ENCODE results near the gene RNF121.
"Not testable (repeated sequence)": the region's sequence is repeated elsewhere in the genome, so short reads cannot be mapped to it uniquely, and the experiment has no call there.

Gene RNF121

GRCh38 chr11:71928737-71929443 lies at the start of gene RNF121:
RNF121 (plus strand) TSS chr11:71929046; CDS start chr11:71929062, 16 bp downstream.
- Histone ChIP-seq H3K36me3 (peaks cover 0 to 27% (median 14%) of the 10 kb centered on the region in 11 experiments; a peak in 14 of 22 replicates), H3K4me1 (peaks cover 24 to 53% (median 38%) of the 10 kb centered on the region in 10 experiments), H3K4me3 (peak within 1 kb of the TSS; percentile 72 to 95 (median 88)), H3K4me2 (peak within 1 kb of the TSS; percentile 89 to 99 (median 95)), H3K9ac (peak within 1 kb of the TSS; percentile 92 to 98 (median 95)), H3K27ac (peak within 1 kb of the TSS; percentile 95 to 99 (median 98)), H3K9me3 (replicated peaks in 1 of 11) (no peaks in the 10 kb centered on the region), H4K20me1 (peaks cover 0 to 30% (median 17%) of the 10 kb centered on the region in 11 experiments; a peak in 10 of 22 replicates), H3K27me3 (no peaks in the 10 kb centered on the region)
- TF ChIP-seq Cebpa-rat (IDR thresholded peaks at IDR 0.05): no peak

DNA sequence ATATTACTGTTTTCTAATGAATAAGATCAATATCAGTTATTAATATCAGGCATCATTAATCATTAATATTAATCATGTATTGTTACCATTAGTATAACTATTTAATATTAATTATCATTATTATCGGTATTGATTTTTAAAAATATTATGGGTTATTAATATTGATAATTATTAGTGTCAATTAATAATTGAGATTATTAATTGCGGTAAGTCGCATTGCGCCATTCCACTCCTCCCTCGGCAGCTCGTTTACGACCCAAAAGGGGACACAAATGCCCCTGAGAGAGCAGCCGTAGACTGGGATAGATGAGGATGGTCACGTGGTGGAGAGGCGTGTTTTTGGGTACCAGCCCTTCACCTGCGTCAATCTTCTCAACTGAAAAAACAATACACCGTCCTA lies 43.0 kb upstream of the RNF121 start:
- H3K27ac ChIP-seq; H3K27me3 ChIP-seq; H4K20me1 ChIP-seq; H3K36me3 ChIP-seq; H3K4me1 ChIP-seq; H3K9me3 ChIP-seq (replicated peaks in 1 of 11); H3K4me2 ChIP-seq; H3K9ac ChIP-seq; H3K4me3 ChIP-seq: not testable (repeated sequence)

GRCh38 chr11:71888335-71889010 lies 40.4 kb upstream of the RNF121 start:
- not testable (repeated sequence) for H3K27me3 ChIP-seq, H3K4me2 ChIP-seq, H3K4me1 ChIP-seq, H3K9ac ChIP-seq, H3K27ac ChIP-seq, H3K36me3 ChIP-seq, H4K20me1 ChIP-seq, H3K4me3 ChIP-seq
- peaks cover 10 to 22% (median 20%) of the 10 kb centered on the region in 11 experiments; a peak in 17 of 22 replicates for H3K9me3 ChIP-seq (replicated peaks in 1 of 11)

DNA sequence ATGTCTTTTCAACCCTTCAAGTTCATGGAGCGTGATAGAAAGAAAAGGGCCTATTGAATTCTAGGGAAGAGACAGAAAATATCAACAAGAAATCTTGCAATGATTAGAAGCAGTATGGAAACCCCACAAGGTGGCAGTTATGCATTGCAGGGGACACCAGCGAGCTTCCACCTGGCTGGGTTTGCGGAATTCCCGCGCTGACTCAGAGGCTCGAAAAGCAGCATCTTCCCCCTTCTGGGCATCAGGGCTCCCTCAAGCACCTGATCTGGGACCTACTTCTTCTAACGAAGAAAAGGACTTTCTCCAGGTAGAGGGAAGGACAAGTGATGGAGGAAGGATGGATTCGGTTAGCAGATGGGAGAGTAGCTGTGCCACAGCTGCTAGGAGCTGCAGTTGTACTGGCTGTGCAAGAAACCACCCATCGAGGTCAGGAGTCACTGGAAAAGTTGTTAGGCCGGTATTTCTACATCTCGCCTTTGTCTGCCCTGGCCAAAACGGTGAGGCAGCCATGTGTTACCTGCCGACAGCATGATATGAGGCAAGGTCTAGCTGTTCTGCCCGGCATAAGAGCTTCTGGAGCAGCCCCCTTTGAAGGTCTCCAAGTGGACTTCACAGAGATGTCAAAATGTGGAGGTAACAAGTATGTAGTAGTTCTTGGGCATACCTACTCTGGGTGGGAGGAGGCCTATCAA lies 39.5 kb upstream of the RNF121 start:
- not testable (repeated sequence) for H3K4me1 ChIP-seq, H3K4me2 ChIP-seq, H4K20me1 ChIP-seq, H3K27me3 ChIP-seq, H3K27ac ChIP-seq, H3K36me3 ChIP-seq, H3K4me3 ChIP-seq, H3K9ac ChIP-seq
- peaks cover 10 to 22% (median 20%) of the 10 kb centered on the region in 11 experiments; a peak in 17 of 22 replicates for H3K9me3 ChIP-seq (replicated peaks in 1 of 11)

GRCh38 chr11:71895961-71896360 lies 32.9 kb upstream of the RNF121 start:
- no peaks in the 10 kb centered on the region for H3K27me3 ChIP-seq
- H3K27ac ChIP-seq: no peak overlapping the region
- H3K9me3 ChIP-seq (replicated peaks in 1 of 11): peaks cover 7 to 21% (median 14%) of the 10 kb centered on the region in 11 experiments; a peak in 17 of 22 replicates
- H4K20me1 ChIP-seq: no peaks in the 10 kb centered on the region
- H3K4me3 ChIP-seq: no peak overlapping the region
- peaks cover 0 to 13% (median 0%) of the 10 kb centered on the region in 11 experiments; a peak in 4 of 22 replicates for H3K36me3 ChIP-seq
- no peak overlapping the region for H3K4me2 ChIP-seq
- no peak overlapping the region for H3K9ac ChIP-seq
- TF ChIP-seq Cebpa-rat (IDR thresholded peaks at IDR 0.05): no peak
- H3K4me1 ChIP-seq: no peaks in the 10 kb centered on the region

GRCh38 chr11:71901137-71901536 lies 27.7 kb upstream of the RNF121 start:
- not testable (repeated sequence) for H3K4me1 ChIP-seq; H3K27me3 ChIP-seq; H4K20me1 ChIP-seq; H3K27ac ChIP-seq; H3K4me2 ChIP-seq; H3K9me3 ChIP-seq (replicated peaks in 1 of 11); H3K4me3 ChIP-seq; H3K9ac ChIP-seq
- peaks cover 0 to 21% (median 8%) of the 10 kb centered on the region in 11 experiments; a peak in 8 of 22 replicates for H3K36me3 ChIP-seq

DNA sequence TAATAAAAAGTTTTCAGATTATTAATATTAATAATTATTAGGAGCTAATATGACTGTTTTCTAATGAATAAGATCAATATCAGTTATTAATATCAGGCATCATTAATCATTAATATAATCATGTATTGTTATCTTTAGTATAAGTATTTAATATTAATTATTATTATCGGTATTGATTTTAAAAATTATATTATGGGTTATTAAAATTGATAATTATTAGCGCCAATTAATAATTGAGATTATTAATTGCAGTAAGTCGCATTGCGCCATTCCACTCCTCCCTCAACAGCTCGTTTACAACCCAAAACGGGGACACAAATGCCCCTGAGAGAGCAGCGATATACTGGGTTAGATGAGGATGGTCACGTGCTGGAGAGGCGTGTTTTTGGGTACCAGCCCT lies 20.6 kb upstream of the RNF121 start:
- no peak overlapping the region for H3K9ac ChIP-seq
- peaks cover 0 to 6% (median 2%) of the 10 kb centered on the region in 10 experiments; a peak in 11 of 20 replicates for H3K4me1 ChIP-seq
- H4K20me1 ChIP-seq: no peaks in the 10 kb centered on the region
- H3K27ac ChIP-seq: no peak overlapping the region
- no peak overlapping the region for H3K4me3 ChIP-seq
- no peak for TF ChIP-seq Cebpa-rat (IDR thresholded peaks at IDR 0.05)
- no peaks in the 10 kb centered on the region for H3K27me3 ChIP-seq
- H3K36me3 ChIP-seq: peaks cover 5 to 54% (median 30%) of the 10 kb centered on the region in 11 experiments; a peak in 18 of 22 replicates
- H3K9me3 ChIP-seq (replicated peaks in 1 of 11): peaks cover 0 to 9% (median 0%) of the 10 kb centered on the region in 11 experiments; a peak in 4 of 22 replicates
- H3K4me2 ChIP-seq: no peak overlapping the region

GRCh38 chr11:71910775-71911174 lies 18.1 kb upstream of the RNF121 start:
- H3K9ac ChIP-seq; H3K4me2 ChIP-seq; H3K4me3 ChIP-seq; H3K27ac ChIP-seq; H4K20me1 ChIP-seq; H3K27me3 ChIP-seq; H3K9me3 ChIP-seq (replicated peaks in 1 of 11): not testable (repeated sequence)
- Histone ChIP-seq H3K36me3 (peaks cover 22 to 54% (median 39%) of the 10 kb centered on the region in 11 experiments), H3K4me1 (peaks cover 0 to 25% (median 16%) of the 10 kb centered on the region in 10 experiments; a peak in 13 of 20 replicates)

DNA sequence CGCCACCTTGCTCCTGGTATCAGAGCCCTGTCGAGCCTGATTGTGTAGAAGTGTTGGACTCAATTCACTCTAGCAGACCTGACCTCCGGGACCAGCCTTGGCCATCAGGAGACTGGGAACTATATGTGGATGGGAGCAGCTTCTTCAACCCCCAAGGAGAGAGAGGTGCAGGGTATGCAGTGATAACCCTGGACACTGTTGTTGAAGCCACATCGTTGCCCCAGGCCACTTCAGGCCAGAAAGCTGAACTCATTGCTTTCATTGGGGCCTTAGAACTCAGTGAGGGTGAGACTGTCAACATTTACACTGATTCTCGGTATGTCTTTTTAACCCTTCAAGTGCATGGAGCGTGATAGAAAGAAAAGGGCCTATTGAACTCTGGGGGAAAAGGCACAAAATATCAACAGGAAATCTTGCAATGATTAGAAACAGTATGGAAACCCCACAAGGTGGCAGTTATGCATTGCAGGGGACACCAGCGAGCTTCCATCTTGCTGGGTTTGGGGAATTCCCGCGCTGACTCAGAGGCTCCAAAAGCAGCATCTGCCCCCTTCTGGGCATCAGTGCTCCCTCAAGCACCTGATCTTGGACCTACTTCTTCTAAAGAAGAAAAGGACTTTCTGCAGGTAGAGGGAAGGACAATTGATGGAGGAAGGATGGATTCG lies 17.4 kb upstream of the RNF121 start:
- not testable (repeated sequence) for H3K4me2 ChIP-seq; H3K4me3 ChIP-seq; H4K20me1 ChIP-seq; H3K9ac ChIP-seq; H3K9me3 ChIP-seq (replicated peaks in 1 of 11); H3K27ac ChIP-seq; H3K27me3 ChIP-seq
- H3K36me3 ChIP-seq: peaks cover 29 to 61% (median 46%) of the 10 kb centered on the region in 11 experiments
- H3K4me1 ChIP-seq: peaks cover 0 to 25% (median 16%) of the 10 kb centered on the region in 10 experiments; a peak in 13 of 20 replicates

DNA sequence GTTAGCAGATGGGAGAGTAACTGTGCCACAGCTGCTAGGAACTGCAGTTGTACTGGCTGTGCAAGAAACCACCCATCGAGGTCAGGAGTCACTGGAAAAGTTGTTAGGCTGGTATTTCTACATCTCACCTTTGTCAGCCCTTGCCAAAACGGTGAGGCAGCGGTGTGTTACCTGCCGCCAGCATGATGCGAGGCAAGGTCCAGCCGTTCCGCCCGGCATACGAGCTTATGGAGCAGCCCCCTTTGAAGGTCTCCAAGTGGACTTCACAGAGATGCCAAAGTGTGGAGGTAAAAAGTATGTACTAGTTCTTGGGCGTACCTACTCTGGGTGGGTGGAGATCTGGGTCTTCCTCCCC lies 16.9 kb upstream of the RNF121 start:
- Histone ChIP-seq H3K4me1 (peaks cover 0 to 25% (median 16%) of the 10 kb centered on the region in 10 experiments; a peak in 13 of 20 replicates), H3K36me3 (peaks cover 34 to 66% (median 47%) of the 10 kb centered on the region in 11 experiments)
- not testable (repeated sequence) for H3K9me3 ChIP-seq (replicated peaks in 1 of 11); H4K20me1 ChIP-seq; H3K9ac ChIP-seq; H3K4me3 ChIP-seq; H3K27me3 ChIP-seq; H3K27ac ChIP-seq; H3K4me2 ChIP-seq
